ENCODE results near the gene PKNOX1.
"Not testable (repeated sequence)": the region's sequence is repeated elsewhere in the genome, so short reads cannot be mapped to it uniquely, and the experiment has no call there.

The PKNOX1 gene

GRCh38 chr21:43020771-43021170 is 46.4 kb downstream of the PKNOX1 start:
- no peak for DNase-seq (ENCODE audit: low read depth)

GRCh38 chr21:43021191-43021590 is 46.8 kb downstream of the PKNOX1 start:
- no peak for DNase-seq (ENCODE audit: low read depth)

GRCh38 chr21:43021756-43022600 is 47.6 kb downstream of the PKNOX1 start:
- DNase-seq (ENCODE audit: low read depth), result no peak

- DNase-seq (ENCODE audit: low read depth), result no peak
Measured at GRCh38 chr21:43023175-43023574, 48.8 kb downstream of the PKNOX1 start.

- no peak for DNase-seq (ENCODE audit: low read depth)
Measured at GRCh38 chr21:43024439-43025136, 50.2 kb downstream of the PKNOX1 start.

GRCh38 chr21:43025636-43026180 is 51.3 kb downstream of the PKNOX1 start:
- DNase-seq (ENCODE audit: low read depth), result no peak

GRCh38 chr21:43027846-43028731 is 53.7 kb downstream of the PKNOX1 start:
- DNase-seq (ENCODE audit: low read depth), result no peak

- no peak for DNase-seq (ENCODE audit: low read depth)
Measured at GRCh38 chr21:43029785-43030184, 55.4 kb downstream of the PKNOX1 start.

GRCh38 chr21:43031121-43031619 is 56.8 kb downstream of the PKNOX1 start:
- no peak for DNase-seq (ENCODE audit: low read depth)

GRCh38 chr21:43034101-43034500 is 59.7 kb downstream of the PKNOX1 start:
- no peak for DNase-seq (ENCODE audit: low read depth)

- DNase-seq (ENCODE audit: low read depth), result no peak
Measured at GRCh38 chr21:43034826-43035225, 60.5 kb downstream of the PKNOX1 start.

GRCh38 chr21:43036889-43037288 is 62.5 kb downstream of the PKNOX1 start:
- not testable (repeated sequence) for DNase-seq (ENCODE audit: low read depth)

- not testable (repeated sequence) for DNase-seq (ENCODE audit: low read depth)
Measured at GRCh38 chr21:43037918-43038658, 63.7 kb downstream of the PKNOX1 start.

- not testable (repeated sequence) for DNase-seq (ENCODE audit: low read depth)
Measured at GRCh38 chr21:43038659-43039044, 64.3 kb downstream of the PKNOX1 start.

- DNase-seq (ENCODE audit: low read depth), result not testable (repeated sequence)
Measured at GRCh38 chr21:43042169-43042568, 67.8 kb downstream of the PKNOX1 start.

- DNase-seq (ENCODE audit: low read depth), result not testable (repeated sequence)
Measured at GRCh38 chr21:43043291-43043690, 68.9 kb downstream of the PKNOX1 start.

- not testable (repeated sequence) for DNase-seq (ENCODE audit: low read depth)
Measured at GRCh38 chr21:43044547-43044946, 70.2 kb downstream of the PKNOX1 start.

- not testable (repeated sequence) for DNase-seq (ENCODE audit: low read depth)
Measured at GRCh38 chr21:43045165-43045875, 71.0 kb downstream of the PKNOX1 start.

GRCh38 chr21:43045876-43046821 is 71.8 kb downstream of the PKNOX1 start:
- not testable (repeated sequence) for DNase-seq (ENCODE audit: low read depth)

Measured in stimulated activated CD4-positive, alpha-beta T cell treated with anti-CD3 and anti-CD28 coated beads, Interleukin-2, amount 100 ng/mL, for 4 hours (primary cell).